ENCODE measurements around the gene SLC25A19.

DNA sequence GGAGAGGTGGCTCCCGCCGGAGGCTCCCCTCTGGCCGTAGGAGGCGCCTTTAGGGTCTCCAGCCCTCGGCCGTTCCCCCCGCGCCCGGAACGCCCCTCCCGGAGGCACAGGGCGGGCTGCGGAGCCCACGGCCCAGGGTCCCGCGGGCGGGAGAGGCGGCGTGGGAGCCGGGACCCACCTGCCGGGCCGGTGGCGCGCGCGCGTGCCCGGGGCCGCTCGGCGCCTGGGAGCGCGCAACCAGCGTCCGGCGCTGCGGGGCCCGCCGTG lies 18.3 kb downstream of the SLC25A19 start, which contains the start of gene MIF4GD:
- TF ChIP-seq POLR2A (IDR thresholded peaks at IDR 0.05; ENCODE audit: low read length), result peak; percentile 69
- TF ChIP-seq GATA1 (IDR thresholded peaks at IDR 0.05; ENCODE audit: low read depth, low read length), result no peak
